ENCODE data around the gene FMNL2. TPM values are rescaled to one million over a fixed set of nuclear protein-coding genes. Genes with fewer than 3 reads are reported as not detected.

Gene FMNL2
- total RNA-seq, 1 experiment from 2014 or later = 43.1 TPM

DNA sequence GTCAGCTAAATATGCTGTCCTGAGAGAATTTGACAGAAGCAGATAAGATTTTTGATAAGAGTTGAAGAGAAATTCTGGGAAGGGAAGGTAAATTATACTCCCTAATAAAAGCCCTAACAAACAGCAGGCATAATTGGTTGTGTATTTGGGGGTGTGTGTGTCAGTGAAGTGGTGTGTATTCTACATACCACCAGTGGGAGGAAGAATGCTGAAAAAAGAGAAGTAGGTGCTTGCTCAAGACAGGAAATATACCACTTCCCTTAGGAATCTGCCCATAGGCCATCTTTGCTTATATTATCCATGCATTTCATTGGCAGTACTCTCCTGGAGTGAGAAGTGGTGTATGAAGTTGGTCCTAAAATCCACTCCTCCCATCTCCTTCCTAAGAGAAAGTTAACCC, 76.2 kb downstream of the FMNL2 start:
- no peaks in the 10 kb centered on the region for H3K27me3 ChIP-seq (replicated peaks; ENCODE audit: insufficient read depth, low read depth, low read length, poor library complexity)
- no peak overlapping the region for H3K4me3 ChIP-seq (ENCODE audit: low read depth, low read length, poor library complexity, severe bottlenecking)
- no peaks in the 10 kb centered on the region for H3K9me3 ChIP-seq (ENCODE audit: low read depth, low read length, poor library complexity, severe bottlenecking)
- H3K4me1 ChIP-seq (ENCODE audit: insufficient read depth, low read length, poor library complexity, severe bottlenecking) = peaks cover 46% of the 10 kb centered on the region
- no peak overlapping the region for H3K27ac ChIP-seq (ENCODE audit: low read depth, low read length, poor library complexity, severe bottlenecking)
- DNase-seq (ENCODE audit: low spot score) = no peak
- no TSS peak for BruUV-seq (replicated peaks)
- ChIA-PET CTCF (no interaction called here), POLR2A (ENCODE audit: low non-redundant PET) (no interaction called here)
- H3K36me3 ChIP-seq (ENCODE audit: insufficient read depth, low read length, poor library complexity, severe bottlenecking) = no peaks in the 10 kb centered on the region
- intact Hi-C loops (cut with micrococcal nuclease; ENCODE audit: unreplicated experiment) = no loop called here
- TF ChIP-seq, protein P1, sequence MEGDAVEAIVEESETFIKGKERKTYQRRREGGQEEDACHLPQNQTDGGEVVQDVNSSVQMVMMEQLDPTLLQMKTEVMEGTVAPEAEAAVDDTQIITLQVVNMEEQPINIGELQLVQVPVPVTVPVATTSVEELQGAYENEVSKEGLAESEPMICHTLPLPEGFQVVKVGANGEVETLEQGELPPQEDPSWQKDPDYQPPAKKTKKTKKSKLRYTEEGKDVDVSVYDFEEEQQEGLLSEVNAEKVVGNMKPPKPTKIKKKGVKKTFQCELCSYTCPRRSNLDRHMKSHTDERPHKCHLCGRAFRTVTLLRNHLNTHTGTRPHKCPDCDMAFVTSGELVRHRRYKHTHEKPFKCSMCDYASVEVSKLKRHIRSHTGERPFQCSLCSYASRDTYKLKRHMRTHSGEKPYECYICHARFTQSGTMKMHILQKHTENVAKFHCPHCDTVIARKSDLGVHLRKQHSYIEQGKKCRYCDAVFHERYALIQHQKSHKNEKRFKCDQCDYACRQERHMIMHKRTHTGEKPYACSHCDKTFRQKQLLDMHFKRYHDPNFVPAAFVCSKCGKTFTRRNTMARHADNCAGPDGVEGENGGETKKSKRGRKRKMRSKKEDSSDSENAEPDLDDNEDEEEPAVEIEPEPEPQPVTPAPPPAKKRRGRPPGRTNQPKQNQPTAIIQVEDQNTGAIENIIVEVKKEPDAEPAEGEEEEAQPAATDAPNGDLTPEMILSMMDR (conservative IDR thresholded peaks at IDR 0.05; ENCODE audit: low read depth, low read length) = no peak

DNA sequence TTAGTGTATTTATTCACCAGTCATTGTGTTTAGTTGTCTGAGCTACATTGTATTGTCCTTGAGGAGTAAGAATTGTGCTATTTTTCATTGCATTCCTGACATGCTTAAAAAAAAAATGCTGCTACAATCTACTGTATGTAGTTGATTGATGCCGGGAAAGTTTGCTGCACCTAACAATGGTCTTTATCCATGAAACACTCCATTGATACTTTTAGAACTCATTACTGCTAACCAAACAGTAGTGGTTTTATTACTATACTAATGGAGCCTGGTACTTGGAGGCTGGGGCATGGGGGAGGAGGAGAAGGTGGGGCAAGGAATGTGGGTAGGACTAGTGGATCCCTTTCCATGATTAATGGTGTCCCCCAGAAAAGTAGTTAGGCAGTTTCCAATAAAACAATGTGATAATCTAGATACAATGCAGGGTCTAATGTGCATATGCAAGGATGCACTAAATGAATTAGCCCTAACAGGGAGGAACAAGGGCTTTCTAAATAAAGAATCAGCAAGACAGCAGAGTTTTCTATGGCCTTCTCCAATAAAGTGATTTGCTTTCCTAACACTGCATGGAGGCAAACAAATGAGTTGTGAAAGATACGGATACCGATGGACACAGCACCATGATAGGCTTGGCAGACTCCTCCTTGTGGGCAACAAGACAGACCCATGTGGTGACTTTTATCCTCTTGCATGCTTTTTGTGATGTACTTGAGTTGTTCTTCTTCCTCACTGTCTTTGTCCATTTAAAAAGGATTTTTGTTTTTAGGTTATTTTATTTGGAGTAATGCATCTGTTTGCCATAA, 78.5 kb downstream of the FMNL2 start:
- peaks cover 38% of the 10 kb centered on the region for H3K4me1 ChIP-seq (ENCODE audit: insufficient read depth, low read length, poor library complexity, severe bottlenecking)
- H3K36me3 ChIP-seq (ENCODE audit: insufficient read depth, low read length, poor library complexity, severe bottlenecking) = no peaks in the 10 kb centered on the region
- DNase-seq (ENCODE audit: low spot score) = no peak
- CTCF ChIA-PET = no interaction called here
- TF ChIP-seq, protein P1 (conservative IDR thresholded peaks at IDR 0.05; ENCODE audit: low read depth, low read length) = no peak
- TF ChIP-seq EZH2 (IDR thresholded peaks at IDR 0.05; ENCODE audit: borderline replicate concordance, low read depth, low read length, poor library complexity, severe bottlenecking) = no peak
- H3K27me3 ChIP-seq (replicated peaks; ENCODE audit: insufficient read depth, low read depth, low read length, poor library complexity) = no peaks in the 10 kb centered on the region
- POLR2A ChIA-PET (ENCODE audit: low non-redundant PET) = no interaction called here
- no peaks in the 10 kb centered on the region for H3K9me3 ChIP-seq (ENCODE audit: low read depth, low read length, poor library complexity, severe bottlenecking)
- no peak overlapping the region for H3K4me3 ChIP-seq (ENCODE audit: low read depth, low read length, poor library complexity, severe bottlenecking)
- BruUV-seq (replicated peaks) = no TSS peak
- no peak overlapping the region for H3K27ac ChIP-seq (ENCODE audit: low read depth, low read length, poor library complexity, severe bottlenecking)
- intact Hi-C loops (cut with micrococcal nuclease; ENCODE audit: unreplicated experiment) = no loop called here

DNA sequence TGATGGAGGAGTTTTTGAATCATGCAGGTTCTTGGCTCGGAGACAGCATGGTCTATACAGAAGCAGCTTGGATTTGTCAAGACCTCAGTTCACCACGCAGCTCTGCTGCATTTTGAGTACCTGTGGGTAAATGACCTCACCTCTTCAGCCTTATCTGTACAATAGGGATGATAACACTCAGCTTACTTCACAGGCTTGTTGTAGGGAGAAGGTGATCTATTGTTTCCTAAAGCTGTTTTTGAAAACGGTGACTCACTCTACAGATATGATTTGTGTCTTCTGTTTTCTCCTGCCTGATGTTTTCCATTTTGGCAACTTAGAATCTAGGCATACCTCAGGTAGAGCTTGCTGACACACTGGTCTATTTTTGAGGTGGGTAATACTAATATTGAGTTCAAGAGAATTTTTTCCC, 80.3 kb downstream of the FMNL2 start:
- TF ChIP-seq, protein P1 (conservative IDR thresholded peaks at IDR 0.05; ENCODE audit: low read depth, low read length) = no peak
- no peak for TF ChIP-seq EZH2 (IDR thresholded peaks at IDR 0.05; ENCODE audit: borderline replicate concordance, low read depth, low read length, poor library complexity, severe bottlenecking)
- no peak overlapping the region for H3K4me3 ChIP-seq (ENCODE audit: low read depth, low read length, poor library complexity, severe bottlenecking)
- no peaks in the 10 kb centered on the region for H3K36me3 ChIP-seq (ENCODE audit: insufficient read depth, low read length, poor library complexity, severe bottlenecking)
- peaks cover 50% of the 10 kb centered on the region for H3K4me1 ChIP-seq (ENCODE audit: insufficient read depth, low read length, poor library complexity, severe bottlenecking)
- intact Hi-C loops (cut with micrococcal nuclease; ENCODE audit: unreplicated experiment) = no loop called here
- no peaks in the 10 kb centered on the region for H3K27me3 ChIP-seq (replicated peaks; ENCODE audit: insufficient read depth, low read depth, low read length, poor library complexity)
- CTCF ChIA-PET = no interaction called here
- no peak overlapping the region for H3K27ac ChIP-seq (ENCODE audit: low read depth, low read length, poor library complexity, severe bottlenecking)
- POLR2A ChIA-PET (ENCODE audit: low non-redundant PET) = interaction anchor here (0.6 kb wide), 1 partner anchor 19 kb away, joined by 3 read pairs; no protein-coding TSS in a partner anchor
- H3K9me3 ChIP-seq (ENCODE audit: low read depth, low read length, poor library complexity, severe bottlenecking) = no peaks in the 10 kb centered on the region
- no peak for DNase-seq (ENCODE audit: low spot score)
- BruUV-seq (replicated peaks) = no TSS peak

All from A673 (cell line).